HT-29 (cell line): ENCODE data around the gene MBP. TPM values are rescaled to one million over a fixed set of nuclear protein-coding genes. Genes with fewer than 3 reads are reported as not detected.

Experiments used
- DNase-seq: peaks from one replicate; pipeline ENCODE4 v3.0.0-alpha.2; 2015; ENCODE audit warnings: low spot score
- total RNA-seq: library from RNA; depleted of rRNA; stranded (reverse); fragments of >200 nt; shearing (Covaris generic); gene quantifications from 2 replicates; pipeline ENCODE4 v1.2.3, GENCODE V29; 2014

Gene MBP
- total RNA-seq, 1 experiment from 2014 or later, result 27.4 TPM

DNA sequence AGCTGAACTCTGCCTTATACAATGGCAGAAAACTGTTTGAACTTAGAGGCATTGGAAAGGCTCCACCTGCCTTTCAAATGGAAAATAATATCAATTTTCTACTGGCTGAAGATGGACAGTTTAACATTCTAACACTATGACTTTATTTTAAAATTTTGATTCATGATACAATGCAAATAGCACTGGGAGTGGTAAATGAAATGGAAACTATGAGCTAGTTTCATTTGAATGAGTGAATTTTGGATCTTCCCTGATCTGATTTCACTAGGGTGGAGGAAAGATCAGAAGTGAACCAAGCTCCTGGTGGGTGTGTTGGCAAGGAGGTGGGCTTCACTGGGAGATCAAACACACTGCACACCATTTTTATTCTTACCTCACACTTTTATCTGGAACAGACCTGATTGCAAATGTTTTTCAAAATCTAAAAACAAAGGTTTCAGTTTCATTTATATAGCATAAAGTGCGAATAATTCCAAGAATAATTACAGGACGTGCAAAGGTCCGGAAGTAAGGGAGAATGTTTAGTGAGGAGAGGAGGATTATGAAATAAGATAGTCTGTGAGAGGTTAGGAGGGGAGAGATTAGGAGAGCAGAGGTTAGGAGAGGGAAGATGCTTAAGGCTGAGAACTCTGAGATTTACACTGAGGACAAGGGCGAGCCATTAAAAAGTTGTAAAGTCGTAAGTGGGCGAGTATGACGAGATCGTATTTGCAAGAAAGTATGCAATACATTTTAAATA lies 18.6 kb upstream of the MBP start:
- no peak for DNase-seq

DNA sequence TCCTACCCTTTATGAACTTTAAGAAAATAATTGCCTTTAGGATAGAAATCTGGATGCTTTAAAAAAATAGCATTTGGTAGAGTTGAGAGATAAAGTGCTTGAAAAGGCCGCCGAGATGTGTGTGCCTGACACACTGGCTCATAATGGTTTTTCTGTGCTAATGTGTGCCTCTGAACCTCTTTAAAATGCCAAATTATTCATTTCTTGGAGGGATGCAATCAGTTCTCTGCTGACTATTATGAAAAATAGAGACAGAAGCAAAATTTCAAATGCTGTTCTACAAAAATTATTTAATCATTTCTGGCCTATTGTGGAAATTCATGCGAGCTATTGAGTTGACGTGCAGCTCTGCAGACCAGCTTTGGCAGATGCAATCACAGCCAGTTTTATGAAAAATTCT lies 18.0 kb upstream of the MBP start:
- DNase-seq, result no peak

GRCh38 chr18:77148289-77148688 lies 15.7 kb upstream of the MBP start:
- no peak for DNase-seq

- DNase-seq, result no peak
These were observed 14.9 kb upstream of the MBP start for GRCh38 chr18:77147418-77147852.

DNA sequence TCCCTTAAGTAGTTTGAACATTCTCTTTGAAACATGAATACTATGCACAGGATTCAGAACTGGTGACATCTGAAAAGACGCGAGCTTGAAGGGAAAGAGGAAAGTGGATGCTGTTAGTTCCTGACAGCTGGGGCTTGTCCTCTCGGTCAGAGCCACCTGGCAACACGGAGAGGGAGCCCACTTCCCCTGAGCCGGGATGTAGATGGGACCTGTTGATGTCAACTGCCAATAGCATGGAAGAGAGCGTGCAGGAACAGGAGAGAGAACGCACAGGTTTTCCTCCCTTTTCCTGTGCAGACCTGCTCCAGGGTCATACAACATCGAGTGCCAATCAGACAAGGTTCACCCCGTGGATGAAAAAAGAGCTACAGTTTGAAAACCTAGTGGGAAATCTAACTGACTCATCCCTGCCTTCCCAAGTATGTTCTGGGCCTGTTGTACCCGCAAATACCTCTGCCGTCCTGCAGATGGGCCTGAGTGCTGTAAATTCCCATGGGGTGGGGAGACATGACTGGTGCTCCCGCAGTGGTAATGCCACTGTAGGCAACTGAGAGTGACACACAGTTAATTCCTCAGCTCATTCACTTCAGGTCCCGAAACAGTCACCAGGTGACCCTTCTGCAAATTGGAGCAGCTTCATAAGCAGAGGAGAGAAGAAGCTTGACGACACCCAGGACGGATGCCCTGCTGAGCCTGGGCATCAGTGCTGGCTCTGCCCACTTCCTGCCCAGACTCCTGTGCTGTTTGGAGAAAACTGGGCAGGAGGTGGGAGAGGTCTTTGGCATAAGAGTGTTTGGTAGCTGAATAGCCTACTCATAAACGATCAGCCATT lies 13.9 kb upstream of the MBP start:
- DNase-seq, result no peak

GRCh38 chr18:77145364-77145901 lies 12.8 kb upstream of the MBP start:
- no peak for DNase-seq

DNA sequence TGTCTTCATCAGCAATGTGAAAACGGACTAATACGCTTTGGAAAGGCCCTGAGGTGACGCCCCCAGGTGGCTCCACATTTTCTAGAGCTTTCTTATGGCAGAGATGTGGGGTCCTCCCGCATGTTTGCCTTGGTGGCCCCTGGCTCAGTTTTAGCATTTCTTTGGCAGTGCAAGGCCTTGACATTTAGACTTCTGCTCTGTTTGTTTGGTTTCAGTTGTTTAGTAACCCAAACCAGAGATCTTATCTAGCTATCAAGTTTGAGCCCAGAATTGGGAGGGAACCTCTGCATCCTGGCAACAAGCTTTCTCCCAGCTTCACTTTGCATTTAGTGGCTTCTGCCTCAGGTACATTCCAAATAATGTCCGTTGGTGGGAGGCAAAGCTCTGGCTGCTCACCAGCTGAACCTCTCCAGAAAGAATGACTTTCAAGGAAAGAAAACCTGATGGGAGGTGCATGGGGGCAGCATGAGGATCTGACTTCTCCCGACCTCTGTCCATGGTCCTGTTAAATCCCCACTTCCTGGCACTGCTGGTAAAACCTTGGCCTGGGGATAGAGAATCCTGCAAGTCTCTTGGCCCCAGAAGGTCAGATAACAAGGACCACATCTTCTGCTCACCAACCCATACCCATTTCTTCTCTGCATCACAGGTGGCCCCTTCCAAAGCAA lies 12.0 kb upstream of the MBP start:
- no peak for DNase-seq

- no peak for DNase-seq
These were observed 11.5 kb upstream of the MBP start for GRCh38 chr18:77144046-77144445.

- no peak for DNase-seq
These were observed 10.6 kb upstream of the MBP start for GRCh38 chr18:77143196-77143595.

- no peak for DNase-seq
These were observed 9.0 kb upstream of the MBP start for GRCh38 chr18:77141401-77142118.

GRCh38 chr18:77140439-77141109 lies 8.0 kb upstream of the MBP start:
- no peak for DNase-seq

DNA sequence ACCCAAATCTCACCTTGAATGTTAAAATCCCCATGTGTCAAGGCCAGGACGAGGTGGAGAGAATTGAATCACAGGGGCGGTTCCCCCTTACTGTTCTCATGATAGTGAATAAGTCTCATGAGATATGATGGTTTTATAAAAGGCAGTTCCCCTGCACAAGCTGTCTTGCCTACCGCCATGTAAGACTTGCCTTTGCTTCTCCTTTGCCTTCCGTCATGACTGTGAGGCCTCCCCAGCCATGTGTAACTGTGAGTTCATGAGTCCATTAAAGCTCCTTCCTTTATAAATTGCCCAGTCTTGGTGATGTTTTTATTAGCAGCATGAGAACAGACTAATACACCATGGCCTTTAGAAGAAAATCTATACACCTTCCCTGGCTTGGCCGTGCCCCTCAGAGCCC lies 7.4 kb upstream of the MBP start:
- DNase-seq, result no peak

DNA sequence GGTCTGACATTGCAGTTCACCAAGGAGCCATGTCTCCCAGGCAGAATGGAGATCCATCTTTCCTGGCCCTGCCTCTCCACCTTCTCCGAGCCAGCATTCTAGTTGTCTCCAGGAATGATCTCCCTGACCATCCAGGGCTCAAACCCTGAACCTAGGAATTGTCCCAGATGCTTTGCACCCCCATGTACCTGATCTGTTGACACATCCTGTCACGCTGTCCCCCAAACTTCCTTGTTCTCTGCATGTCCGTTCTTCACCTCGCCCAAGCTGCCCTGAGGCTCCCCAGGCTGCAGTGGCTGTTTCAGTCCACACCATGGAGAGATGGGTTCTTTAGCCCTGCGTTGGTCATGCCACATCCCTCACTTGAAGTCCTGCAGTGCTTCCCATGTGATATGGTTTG lies 7.0 kb upstream of the MBP start:
- no peak for DNase-seq

DNA sequence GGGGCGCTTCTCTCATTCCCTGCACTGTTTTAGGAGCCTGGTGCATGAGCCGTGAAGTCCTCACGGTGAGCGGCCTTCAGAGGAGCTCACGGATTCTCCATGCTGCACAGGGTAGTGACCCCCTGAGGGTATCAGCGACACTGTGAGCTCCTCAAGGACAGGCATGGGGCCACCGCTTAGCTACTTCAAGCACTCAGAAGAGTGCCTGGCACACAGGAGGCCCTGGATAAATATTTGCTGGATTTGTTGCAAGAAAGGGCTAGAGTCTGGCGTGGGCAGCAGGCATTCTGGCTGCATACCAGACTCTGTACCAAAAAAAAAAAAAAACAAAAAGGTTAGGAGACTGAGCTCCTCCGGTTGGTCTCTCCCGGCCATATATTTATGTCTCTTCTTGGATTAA lies 5.7 kb upstream of the MBP start:
- DNase-seq, result no peak

DNA sequence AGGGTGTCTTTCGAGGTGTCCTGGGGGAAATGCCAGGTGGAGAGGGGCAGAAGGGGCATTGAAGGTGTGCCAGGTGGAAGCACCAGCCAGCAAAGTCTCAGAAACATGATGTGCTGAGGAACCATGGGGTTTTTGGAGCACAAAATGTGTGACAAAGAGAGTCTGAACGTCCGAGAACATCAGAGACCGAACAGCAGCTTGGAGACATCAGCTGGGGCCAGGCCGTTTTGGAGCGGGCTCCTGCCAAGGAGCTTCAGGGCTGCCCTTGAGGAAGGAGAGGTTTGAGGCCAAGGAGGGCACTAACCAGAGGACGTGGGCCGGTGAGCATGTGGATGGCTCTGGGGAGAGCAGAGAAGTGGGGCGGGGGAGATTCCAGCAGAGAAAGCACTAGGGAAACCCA lies 5.3 kb upstream of the MBP start:
- DNase-seq, result no peak

DNA sequence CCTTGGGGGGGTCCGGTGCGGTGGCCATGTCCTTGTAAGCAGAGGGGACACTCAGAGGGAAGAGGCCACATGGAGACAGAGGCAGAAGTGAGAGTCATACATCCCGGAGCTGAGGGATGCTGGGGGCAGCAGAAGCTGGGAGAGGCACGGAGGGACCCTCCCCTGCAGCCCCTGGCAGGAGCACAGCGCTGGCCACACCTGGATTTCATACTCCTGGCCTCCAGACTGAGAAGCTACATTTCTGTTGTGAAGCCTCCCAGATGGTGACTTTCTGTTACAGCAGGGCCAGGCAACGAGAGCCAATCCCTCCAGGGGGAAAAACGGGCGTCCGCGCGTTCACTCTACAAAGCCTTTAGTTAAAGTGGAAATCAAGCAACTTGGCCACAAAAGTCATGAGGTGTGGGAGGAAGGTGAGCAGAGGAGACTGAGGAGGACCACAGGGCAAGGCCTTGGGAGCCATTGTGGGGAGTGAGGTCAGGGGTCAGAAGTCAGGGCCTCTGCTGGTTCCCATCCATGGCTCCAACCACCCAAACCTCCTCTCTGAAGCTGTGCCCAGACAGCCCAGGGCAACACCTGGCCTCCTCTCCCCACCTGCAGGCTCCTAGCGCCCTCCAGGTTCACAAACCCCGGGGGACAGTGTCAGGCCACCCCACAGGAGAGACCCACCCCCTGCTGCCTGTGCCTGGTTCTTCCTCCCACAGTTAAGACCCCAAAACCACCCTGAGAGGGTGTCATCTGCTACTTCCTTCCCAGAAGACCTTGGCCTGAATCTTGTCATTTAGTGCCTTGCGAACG lies 4.5 kb upstream of the MBP start:
- DNase-seq, result no peak

- no peak for DNase-seq
These were observed 3.6 kb upstream of the MBP start for GRCh38 chr18:77136076-77136718.

DNA sequence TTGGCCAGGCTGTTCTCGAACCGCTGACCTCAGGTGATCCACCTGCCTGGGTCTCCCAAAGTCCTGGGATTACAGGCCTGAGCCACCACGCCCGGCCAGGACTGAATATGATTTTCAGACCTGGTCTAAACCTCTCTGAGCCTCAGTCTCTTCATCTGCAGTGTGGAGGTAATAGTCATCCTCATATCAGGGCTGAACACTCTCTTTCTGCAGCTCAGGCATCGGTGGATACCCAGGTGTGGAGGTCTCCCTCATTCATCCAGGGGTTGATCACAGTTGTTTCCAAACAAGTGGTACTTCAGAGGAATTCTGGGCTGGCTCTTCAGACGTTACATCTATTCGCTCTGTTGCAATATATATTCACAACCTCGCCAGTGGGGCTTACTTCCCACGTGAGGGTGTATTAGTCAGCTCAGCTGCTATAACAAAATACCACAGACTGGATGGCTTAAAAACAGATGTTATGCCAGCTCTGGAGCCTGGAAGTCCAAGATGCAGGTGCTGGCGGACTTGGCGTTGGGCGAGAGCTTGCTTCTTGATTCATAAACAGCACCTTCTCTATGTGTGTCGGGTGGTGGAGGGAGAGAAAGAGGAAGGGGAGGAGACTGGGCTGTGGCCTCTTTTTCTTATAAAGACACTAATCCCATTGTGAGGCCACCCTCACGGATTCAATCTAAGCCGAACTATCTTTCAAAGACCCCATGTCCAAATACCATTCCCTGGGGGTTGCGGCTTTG lies 2.9 kb upstream of the MBP start:
- no peak for DNase-seq

- DNase-seq, result no peak
These were observed 2.0 kb upstream of the MBP start for GRCh38 chr18:77134611-77135010.
